ENCODE measurements around the gene RXRA. TPM values are rescaled to one million over a fixed set of nuclear protein-coding genes. Genes with fewer than 3 reads are reported as not detected.

The RXRA gene
- polyA plus RNA-seq, 3 donors: 15.8 to 91.0 (median 23.2) TPM

GRCh38 chr9:134423166-134423565 is 96.9 kb downstream of the RXRA start:
- peaks cover 66 to 98% of the 10 kb centered on the region in 2 donors for H3K36me3 Mint-ChIP-seq
- no peak overlapping the region for H3K4me2 ChIP-seq (replicated peaks; ENCODE audit: extremely low read depth, low read length, poor library complexity, severe bottlenecking)
- no peak overlapping the region for H3K27ac Mint-ChIP-seq
- H3K27me3 Mint-ChIP-seq (ENCODE audit: low read depth in 3 of 3): no peaks in the 10 kb centered on the region
- no peaks in the 10 kb centered on the region for H3K4me1 Mint-ChIP-seq
- H3K4me3 Mint-ChIP-seq: no peak overlapping the region
- H2AFZ ChIP-seq (ENCODE audit: insufficient read depth, low read depth, low read length, poor library complexity, severe bottlenecking): no peak overlapping the region
- no peak overlapping the region for H3K4me3 ChIP-seq (replicated peaks in 1 of 3; ENCODE audit: low read depth in 2 of 3, low read length in 3 of 3)
- H4K20me1 ChIP-seq (ENCODE audit: insufficient read depth, low read length): peaks cover 99% of the 10 kb centered on the region
- no peak overlapping the region for H3K9ac ChIP-seq (ENCODE audit: insufficient read depth, low read length, poor library complexity, severe bottlenecking)
- H3K79me2 ChIP-seq (ENCODE audit: insufficient read depth, low read length): peaks cover 10% of the 10 kb centered on the region
- intact Hi-C loops (cut with micrococcal nuclease): no loop called here
- no peaks in the 10 kb centered on the region for H3K9me3 Mint-ChIP-seq
- 83% methylated on average over 15 of the region's 15 CpGs for WGBS (ENCODE audit: insufficient coverage)
- no peaks in the 10 kb centered on the region for H3K27me3 ChIP-seq (ENCODE audit: control insufficient read depth in 2 of 2, insufficient read depth in 2 of 2, low read length in 2 of 2)
- no peak for TF ChIP-seq CTCF (IDR thresholded peaks at IDR 0.05)
- H3K4me1 ChIP-seq (ENCODE audit: control insufficient read depth in 1 of 2, insufficient read depth in 2 of 2, low read length in 2 of 2): no peaks in the 10 kb centered on the region
- peaks cover 84 to 99% of the 10 kb centered on the region in 2 donors for H3K36me3 ChIP-seq (replicated peaks in 1 of 2; ENCODE audit: control insufficient read depth in 1 of 2, insufficient read depth in 2 of 2, low read length in 2 of 2)
- H3K27ac ChIP-seq (ENCODE audit: low read depth in 1 of 2, low read length in 2 of 2): no peak overlapping the region
- no peak for DNase-seq
- H3K9me3 ChIP-seq (replicated peaks in 1 of 2; ENCODE audit: control insufficient read depth in 1 of 2, insufficient read depth in 1 of 2, low read length in 2 of 2): no peaks in the 10 kb centered on the region

- Mint-ChIP-seq H3K4me1 (no peaks in the 10 kb centered on the region), H3K9me3 (no peaks in the 10 kb centered on the region), H3K36me3 (peaks cover 60 to 96% of the 10 kb centered on the region in 2 donors), H3K4me3 (no peak overlapping the region), H3K27ac (peak overlapping the region in 1 of 7 donors; percentile 23), H3K27me3 (ENCODE audit: low read depth in 3 of 3) (no peaks in the 10 kb centered on the region)
- no peak overlapping the region for H3K9ac ChIP-seq (ENCODE audit: insufficient read depth, low read length, poor library complexity, severe bottlenecking)
- no peak for TF ChIP-seq CTCF (IDR thresholded peaks at IDR 0.05)
- no peak overlapping the region for H3K4me2 ChIP-seq (replicated peaks; ENCODE audit: extremely low read depth, low read length, poor library complexity, severe bottlenecking)
- no peak overlapping the region for H2AFZ ChIP-seq (ENCODE audit: insufficient read depth, low read depth, low read length, poor library complexity, severe bottlenecking)
- intact Hi-C loops (cut with micrococcal nuclease): no loop called here
- no peaks in the 10 kb centered on the region for H3K4me1 ChIP-seq (ENCODE audit: control insufficient read depth in 1 of 2, insufficient read depth in 2 of 2, low read length in 2 of 2)
- no peak overlapping the region for H3K4me3 ChIP-seq (replicated peaks in 1 of 3; ENCODE audit: low read depth in 2 of 3, low read length in 3 of 3)
- peaks cover 99% of the 10 kb centered on the region for H4K20me1 ChIP-seq (ENCODE audit: insufficient read depth, low read length)
- peaks cover 9% of the 10 kb centered on the region for H3K79me2 ChIP-seq (ENCODE audit: insufficient read depth, low read length)
- H3K36me3 ChIP-seq (replicated peaks in 1 of 2; ENCODE audit: control insufficient read depth in 1 of 2, insufficient read depth in 2 of 2, low read length in 2 of 2): peaks cover 81 to 99% of the 10 kb centered on the region in 2 donors
- no peaks in the 10 kb centered on the region for H3K27me3 ChIP-seq (ENCODE audit: control insufficient read depth in 2 of 2, insufficient read depth in 2 of 2, low read length in 2 of 2)
- no peaks in the 10 kb centered on the region for H3K9me3 ChIP-seq (replicated peaks in 1 of 2; ENCODE audit: control insufficient read depth in 1 of 2, insufficient read depth in 1 of 2, low read length in 2 of 2)
- peak overlapping the region in 1 of 2 donors; percentile 4 for H3K27ac ChIP-seq (ENCODE audit: low read depth in 1 of 2, low read length in 2 of 2)
- 95% methylated on average over 13 of the region's 15 CpGs for WGBS (ENCODE audit: insufficient coverage)
- no peak for DNase-seq
These were observed 97.5 kb downstream of the RXRA start for GRCh38 chr9:134423749-134424148.
